H1 (cell line): Measurements from ENCODE around the gene TMEM187. TPM values are rescaled to one million over a fixed set of nuclear protein-coding genes. Genes with fewer than 3 reads are reported as not detected.

Experiments
- CHD7 ChIP-seq: fragments of 300-600 bp; sonication (generic); IDR thresholded peaks from 2 replicates; pipeline ENCODE4 v1.7.1; 2012; ENCODE audit warnings: low read length, moderate library complexity, mild to moderate bottlenecking, inconsistent platforms; ENCODE audit not compliant: insufficient replicate concordance
- NANOG ChIP-seq: IDR thresholded peaks from 2 replicates; pipeline ENCODE4 v1.6.1; 2011; ENCODE audit warnings: low read length, low read depth, mild to moderate bottlenecking, inconsistent platforms; ENCODE audit not compliant: insufficient read depth, poor library complexity, severe bottlenecking
- RBBP5 ChIP-seq: IDR thresholded peaks from 2 replicates; pipeline ENCODE4 v1.7.1; 2012; ENCODE audit warnings: low read depth, mild to moderate bottlenecking, inconsistent platforms, low read length, moderate library complexity, borderline replicate concordance
- RNF2 ChIP-seq: fragments of 200-900, 300-1000 bp; sonication (generic); IDR thresholded peaks from 2 replicates; pipeline ENCODE4 v1.7.1; 2016; ENCODE audit warnings: borderline replicate concordance, low read depth, mild to moderate bottlenecking, antibody characterized with exemption, low read length; ENCODE audit not compliant: poor library complexity, severe bottlenecking; ENCODE audit errors: missing control alignments
- ZNF274 ChIP-seq: IDR thresholded peaks from 2 replicates; pipeline ENCODE4 v1.7.0; 2012; ENCODE audit warnings: low read length, borderline replicate concordance; ENCODE audit errors: extremely low read depth
- polyA plus RNA-seq, 7 experiments: library from polyadenylated mRNA; depleted of rRNA in 3 of 7; stranded (reverse) in 5 of 7; unstranded in 2 of 7; fragments of >200 nt in 5 of 7; fragments of 200-250 nt in 2 of 7; gene quantifications; 1 replicate in 5 of 7; 2 replicates in 1 of 7; 4 replicates in 1 of 7; pipeline versions ENCODE4 v1.2.1 to v1.2.3, GENCODE V29; 2011 to 2013; ENCODE audit warnings: missing spikeins in 2 of 7, mixed read lengths in 2 of 7
- total RNA-seq: library from RNA; stranded (reverse); fragmentation: NEBNext Ultra II Directional; extraction: Animal tissue kit (Norgen Biotek cat#: 25700); gene quantifications from 2 replicates; pipeline ENCODE4 v1.2.1, GENCODE V29; 2021

Gene TMEM187
- total and polyA plus RNA-seq, 2 of the 8 experiments (the other 6 are each of a cell fraction or from before 2014, with no cell fraction given), result 5.0 to 14.5 TPM

GRCh38 chrX:153984351-153985178 is 12.0 kb downstream of the TMEM187 start (continued):
- TF ChIP-seq RNF2 (no peak), NANOG (no peak), RBBP5 (no peak), ZNF274 (no peak), CHD7 (no peak)
- TF ChIP-seq, all 59 proteins: peak for 0
